Measurements from ENCODE around the gene ROBO3.

ROBO3 gene

GRCh38 chr11:124928942-124929665 lies 63.9 kb downstream of the ROBO3 start:
- no peak for DNase-seq

GRCh38 chr11:124930799-124931198 lies 65.6 kb downstream of the ROBO3 start:
- no peak for DNase-seq
